A549 (cell line): ENCODE measurements around the gene MPP2.

ENCODE experiments used
- BCL3 ChIP-seq: fragments of >200 bp; sonication (Bioruptor Twin); formaldehyde crosslinking; IDR thresholded peaks from 3 replicates; pipeline ENCODE4 v1.6.1; 2016
- CBX8 ChIP-seq: fragments of 200-600 bp; sonication (generic); IDR thresholded peaks from 2 replicates; pipeline ENCODE4 v1.6.1; 2016
- CTCF ChIP-seq: fragments of >200 bp; sonication (Bioruptor Twin); formaldehyde crosslinking; IDR thresholded peaks from 3 replicates; pipeline ENCODE4 v1.5.1; 2016
- ELK1 ChIP-seq: fragments of 150-350 bp; IDR thresholded peaks from 2 replicates; pipeline ENCODE4 v1.6.1; 2014; ENCODE audit warnings: low read depth, mild to moderate bottlenecking, low read length
- FOXS1 ChIP-seq: fragments of 250-450 bp; sonication (Bioruptor Pico); IDR thresholded peaks from 2 replicates; pipeline ENCODE4 v1.5.0; 2020; ENCODE audit warnings: mild to moderate bottlenecking, moderate library complexity
- HMGXB4 ChIP-seq: fragments of 250-450 bp; sonication (Bioruptor Pico); IDR thresholded peaks from 2 replicates; pipeline ENCODE4 v1.5.0; 2021; ENCODE audit warnings: mild to moderate bottlenecking, moderate library complexity, borderline replicate concordance
- JUN ChIP-seq, 2 experiments: fragments of >200 bp; sonication (Bioruptor Twin); formaldehyde crosslinking; IDR thresholded peaks; 2 replicates in 1 of 2; 3 replicates in 1 of 2; pipeline ENCODE4 v1.6.1; 2016 to 2017
- MAFK ChIP-seq: fragments of 450-650 bp; IDR thresholded peaks from 2 replicates; pipeline ENCODE4 v1.6.1; 2014; ENCODE audit not compliant: partially characterized antibody
- PBX3 ChIP-seq: IDR thresholded peaks from 2 replicates; pipeline ENCODE4 v1.6.1; 2012
- POLR2A ChIP-seq: IDR thresholded peaks from 2 replicates; pipeline ENCODE4 v1.6.1; 2012; ENCODE audit warnings: mild to moderate bottlenecking, low read length
- POLR2AphosphoS2 ChIP-seq: conservative IDR thresholded peaks from 2 replicates; pipeline ENCODE4 v1.6.1; 2012; ENCODE audit warnings: low read length, improper control_type of control experiment, inconsistent platforms
- RAD21 ChIP-seq, 2 experiments: fragments of >200 bp in 1 of 2; sonication (Bioruptor Twin) in 1 of 2; formaldehyde crosslinking in 1 of 2; IDR thresholded peaks in 1 of 2; conservative IDR thresholded peaks in 1 of 2; 2 replicates in 1 of 2; 3 replicates in 1 of 2; pipeline ENCODE4 v1.6.1; 2012 to 2018; ENCODE audit warnings: inconsistent platforms in 1 of 2
- RARB ChIP-seq: fragments of 250-450 bp; sonication (Bioruptor Pico); IDR thresholded peaks from 2 replicates; pipeline ENCODE4 v1.8.0; 2021; ENCODE audit warnings: mild to moderate bottlenecking, moderate library complexity
- ZFP36 ChIP-seq: fragments of 450-650 bp; IDR thresholded peaks from 2 replicates; pipeline ENCODE4 v1.6.1; 2014; ENCODE audit warnings: borderline replicate concordance; ENCODE audit not compliant: partially characterized antibody

- no peak for TF ChIP-seq CBX8
- TF ChIP-seq POLR2AphosphoS2, result no peak
- TF ChIP-seq PBX3, result no peak
- TF ChIP-seq HMGXB4 (CRISPR knock-in tag), result no peak
- TF ChIP-seq FOXS1 (CRISPR knock-in tag), result no peak
- no peak for TF ChIP-seq BCL3
- no peak for TF ChIP-seq POLR2A
- TF ChIP-seq RARB (CRISPR knock-in tag), result no peak
- no peak for TF ChIP-seq CTCF
- TF ChIP-seq ELK1, result no peak
- no peak for TF ChIP-seq MAFK
- TF ChIP-seq JUN (IDR thresholded peaks at IDR 0.05), result no peak
- no peak for TF ChIP-seq ZFP36
- TF ChIP-seq RAD21 (conservative IDR thresholded peaks at IDR 0.05 in 1 of 2, IDR thresholded peaks at IDR 0.05 in 1 of 2), result no peak
Measured at GRCh38 chr17:43856141-43856540, 51.2 kb downstream of the MPP2 start.
